Skeletal muscle satellite cell (primary cell): ENCODE data around the gene INPP5A.

Experiments
- H3K27me3 ChIP-seq: 2 replicates; pipeline ENCODE4 v1.7.0; 2013; ENCODE audit warnings: low read length; ENCODE audit not compliant: control insufficient read depth, insufficient read depth
- H3K36me3 ChIP-seq: 2 replicates; pipeline ENCODE4 v1.7.0; 2013; ENCODE audit warnings: mild to moderate bottlenecking, control low read depth, low read length; ENCODE audit not compliant: insufficient read depth
- H3K4me1 ChIP-seq: 2 replicates; pipeline ENCODE4 v1.7.0; 2013; ENCODE audit warnings: low read length; ENCODE audit not compliant: control insufficient read depth, insufficient read depth
- H3K4me2 ChIP-seq: 2 replicates; pipeline ENCODE4 v1.7.0; 2013; ENCODE audit warnings: mild to moderate bottlenecking, low read length
- H3K4me3 ChIP-seq: 2 replicates; pipeline ENCODE4 v1.7.0; 2013; ENCODE audit warnings: low read length
- H3K9ac ChIP-seq: 2 replicates; pipeline ENCODE4 v1.7.0; 2013; ENCODE audit warnings: mild to moderate bottlenecking, low read depth, low read length, moderate library complexity
- H3K9me3 ChIP-seq: replicated peaks from 2 replicates; pipeline ENCODE4 v1.7.0; 2013; ENCODE audit warnings: mild to moderate bottlenecking, control low read depth, low read length

The INPP5A gene

GRCh38 chr10:132558516-132559413 is 21.2 kb downstream of the INPP5A start:
- peaks cover 4% of the 10 kb centered on the region for H3K4me1 ChIP-seq

GRCh38 chr10:132559538-132559937 is 22.0 kb downstream of the INPP5A start:
- Histone ChIP-seq H3K27me3 (no peaks in the 10 kb centered on the region), H3K9me3 (no peaks in the 10 kb centered on the region), H3K4me3 (no peak overlapping the region), H3K4me2 (no peak overlapping the region), H3K4me1 (peaks cover 5% of the 10 kb centered on the region), H3K36me3 (no peaks in the 10 kb centered on the region), H3K9ac (no peak overlapping the region)

More at GRCh38 chr10:132558516-132559413, 21.2 kb downstream of the INPP5A start:
- no peaks in the 10 kb centered on the region for H3K27me3 ChIP-seq
- no peaks in the 10 kb centered on the region for H3K9me3 ChIP-seq
- no peak overlapping the region for H3K4me3 ChIP-seq
- no peak overlapping the region for H3K4me2 ChIP-seq
- no peaks in the 10 kb centered on the region for H3K36me3 ChIP-seq
- H3K9ac ChIP-seq, result no peak overlapping the region

- Histone ChIP-seq H3K36me3 (no peaks in the 10 kb centered on the region), H3K9ac (no peak overlapping the region), H3K4me2 (no peak overlapping the region), H3K9me3 (no peaks in the 10 kb centered on the region), H3K4me3 (no peak overlapping the region), H3K4me1 (peaks cover 5% of the 10 kb centered on the region), H3K27me3 (no peaks in the 10 kb centered on the region)
Measured at GRCh38 chr10:132560241-132560731, 22.7 kb downstream of the INPP5A start.

GRCh38 chr10:132562177-132562915 is 24.8 kb downstream of the INPP5A start:
- no peak overlapping the region for H3K4me2 ChIP-seq
- H3K27me3 ChIP-seq, result no peaks in the 10 kb centered on the region
- H3K4me1 ChIP-seq, result peaks cover 5% of the 10 kb centered on the region
- H3K9ac ChIP-seq, result no peak overlapping the region
- H3K9me3 ChIP-seq, result no peaks in the 10 kb centered on the region
- H3K36me3 ChIP-seq, result no peaks in the 10 kb centered on the region
- no peak overlapping the region for H3K4me3 ChIP-seq

- H3K9ac ChIP-seq, result no peak overlapping the region
- H3K36me3 ChIP-seq, result no peaks in the 10 kb centered on the region
- peaks cover 5% of the 10 kb centered on the region for H3K4me1 ChIP-seq
- no peak overlapping the region for H3K4me3 ChIP-seq
- no peaks in the 10 kb centered on the region for H3K27me3 ChIP-seq
- H3K4me2 ChIP-seq, result no peak overlapping the region
- no peaks in the 10 kb centered on the region for H3K9me3 ChIP-seq
Measured at GRCh38 chr10:132562916-132563456, 25.4 kb downstream of the INPP5A start.

- peak overlapping the region; percentile 38 for H3K4me2 ChIP-seq
- H3K4me3 ChIP-seq, result no peak overlapping the region
- H3K9me3 ChIP-seq, result no peaks in the 10 kb centered on the region
- H3K9ac ChIP-seq, result no peak overlapping the region
- no peaks in the 10 kb centered on the region for H3K36me3 ChIP-seq
- H3K27me3 ChIP-seq, result no peaks in the 10 kb centered on the region
- peaks cover 5% of the 10 kb centered on the region for H3K4me1 ChIP-seq
Measured at GRCh38 chr10:132563485-132564248, 26.1 kb downstream of the INPP5A start.

GRCh38 chr10:132564249-132564605 is 26.6 kb downstream of the INPP5A start:
- Histone ChIP-seq H3K36me3 (no peaks in the 10 kb centered on the region), H3K9me3 (no peaks in the 10 kb centered on the region), H3K27me3 (no peaks in the 10 kb centered on the region), H3K9ac (no peak overlapping the region), H3K4me3 (no peak overlapping the region), H3K4me1 (peaks cover 5% of the 10 kb centered on the region), H3K4me2 (no peak overlapping the region)

GRCh38 chr10:132564690-132565089 is 27.1 kb downstream of the INPP5A start:
- H3K27me3 ChIP-seq, result no peaks in the 10 kb centered on the region
- H3K4me1 ChIP-seq, result peaks cover 5% of the 10 kb centered on the region
- no peak overlapping the region for H3K4me2 ChIP-seq
- no peak overlapping the region for H3K9ac ChIP-seq
- no peaks in the 10 kb centered on the region for H3K9me3 ChIP-seq
- no peak overlapping the region for H3K4me3 ChIP-seq
- no peaks in the 10 kb centered on the region for H3K36me3 ChIP-seq

GRCh38 chr10:132565516-132566209 is 28.1 kb downstream of the INPP5A start:
- Histone ChIP-seq H3K27me3 (no peaks in the 10 kb centered on the region), H3K4me3 (no peak overlapping the region), H3K4me1 (peaks cover 5% of the 10 kb centered on the region), H3K36me3 (no peaks in the 10 kb centered on the region), H3K9me3 (no peaks in the 10 kb centered on the region), H3K4me2 (no peak overlapping the region), H3K9ac (no peak overlapping the region)

GRCh38 chr10:132566892-132567291 is 29.3 kb downstream of the INPP5A start:
- H3K9ac ChIP-seq, result no peak overlapping the region
- peaks cover 11% of the 10 kb centered on the region for H3K4me1 ChIP-seq
- no peaks in the 10 kb centered on the region for H3K9me3 ChIP-seq
- H3K36me3 ChIP-seq, result no peaks in the 10 kb centered on the region
- H3K4me2 ChIP-seq, result no peak overlapping the region
- no peak overlapping the region for H3K4me3 ChIP-seq
- H3K27me3 ChIP-seq, result no peaks in the 10 kb centered on the region
